Subcutaneous abdominal adipose tissue (tissue), 5 donors: ENCODE data around the gene PPIF.
"Not testable (repeated sequence)": the region's sequence is repeated elsewhere in the genome, so short reads cannot be mapped to it uniquely, and the experiment has no call there.

ENCODE experiments used
- H3K27ac ChIP-seq: one replicate; pipeline ENCODE4 v1.7.0; 2013; ENCODE audit warnings: low read depth, mild to moderate bottlenecking, inconsistent platforms, low read length, moderate library complexity
- H3K27me3 ChIP-seq, 5 donors: one replicate each; pipeline ENCODE4 v1.7.0; 2013; ENCODE audit warnings: low read length in 5 of 5, inconsistent platforms in 1 of 5; ENCODE audit not compliant: control insufficient read depth in 5 of 5, insufficient read depth in 4 of 5
- H3K36me3 ChIP-seq, 5 donors: one replicate each; pipeline ENCODE4 v1.7.0; 2013; ENCODE audit warnings: low read length in 5 of 5; ENCODE audit not compliant: control insufficient read depth in 5 of 5, insufficient read depth in 5 of 5
- H3K4me1 ChIP-seq, 5 donors: one replicate each; pipeline ENCODE4 v1.7.0; 2013; ENCODE audit warnings: low read length in 5 of 5, mild to moderate bottlenecking in 3 of 5, moderate library complexity in 1 of 5; ENCODE audit not compliant: control insufficient read depth in 5 of 5, insufficient read depth in 5 of 5
- H3K4me3 ChIP-seq, 5 donors: one replicate each; pipeline ENCODE4 v1.7.0; 2013; ENCODE audit warnings: low read length in 5 of 5, low read depth in 1 of 5
- H3K9ac ChIP-seq, 5 donors: one replicate each; pipeline ENCODE4 v1.7.0; 2013; ENCODE audit warnings: low read length in 5 of 5, mild to moderate bottlenecking in 4 of 5, moderate library complexity in 3 of 5
- H3K9me3 ChIP-seq, 5 donors: one replicate each; pipeline ENCODE4 v1.7.0; 2013; ENCODE audit warnings: low read length in 5 of 5; ENCODE audit not compliant: control insufficient read depth in 5 of 5
- donor health status: healthy.
- donor health status: healthy.
- donor health status: healthy.
- donor health status: healthy.
- donor health status: healthy.

The PPIF gene

GRCh38 chr10:79331226-79331625 lies 16.0 kb upstream of the PPIF start:
- no peak overlapping the region for H3K9ac ChIP-seq
- H3K9me3 ChIP-seq = peaks cover 0 to 2% (median 0%) of the 10 kb centered on the region in 5 donors
- no peak overlapping the region for H3K4me3 ChIP-seq
- no peaks in the 10 kb centered on the region for H3K36me3 ChIP-seq
- H3K4me1 ChIP-seq = peaks cover 3 to 7% (median 4%) of the 10 kb centered on the region in 5 donors
- no peak overlapping the region for H3K27ac ChIP-seq
- peaks cover 0 to 3% (median 0%) of the 10 kb centered on the region in 5 donors for H3K27me3 ChIP-seq

- Histone ChIP-seq H3K27ac (no peak overlapping the region), H3K9ac (no peak overlapping the region), H3K9me3 (peaks cover 0 to 2% (median 0%) of the 10 kb centered on the region in 5 donors), H3K27me3 (peaks cover 0 to 3% (median 0%) of the 10 kb centered on the region in 5 donors), H3K36me3 (no peaks in the 10 kb centered on the region), H3K4me1 (peaks cover 3 to 7% (median 4%) of the 10 kb centered on the region in 5 donors), H3K4me3 (no peak overlapping the region)
Measured at GRCh38 chr10:79331709-79332108, 15.6 kb upstream of the PPIF start.

GRCh38 chr10:79332610-79333315 lies 14.5 kb upstream of the PPIF start:
- not testable (repeated sequence) for H3K36me3 ChIP-seq, H3K4me3 ChIP-seq, H3K27me3 ChIP-seq, H3K9ac ChIP-seq, H3K4me1 ChIP-seq, H3K9me3 ChIP-seq, H3K27ac ChIP-seq

- Histone ChIP-seq H3K4me3 (no peak overlapping the region), H3K9me3 (peaks cover 0 to 5% (median 0%) of the 10 kb centered on the region in 5 donors), H3K27ac (no peak overlapping the region), H3K9ac (no peak overlapping the region), H3K36me3 (no peaks in the 10 kb centered on the region), H3K4me1 (peaks cover 3 to 7% (median 4%) of the 10 kb centered on the region in 5 donors), H3K27me3 (peaks cover 0 to 3% (median 0%) of the 10 kb centered on the region in 5 donors)
Measured at GRCh38 chr10:79333513-79333912, 13.8 kb upstream of the PPIF start.

- no peak overlapping the region for H3K4me3 ChIP-seq
- peaks cover 0 to 5% (median 0%) of the 10 kb centered on the region in 5 donors for H3K9me3 ChIP-seq
- H3K27ac ChIP-seq = no peak overlapping the region
Measured at GRCh38 chr10:79334573-79334972, 12.7 kb upstream of the PPIF start.

GRCh38 chr10:79335094-79335469 lies 12.2 kb upstream of the PPIF start:
- Histone ChIP-seq H3K27ac (no peak overlapping the region), H3K9ac (no peak overlapping the region), H3K27me3 (peaks cover 0 to 3% (median 0%) of the 10 kb centered on the region in 5 donors)

More at GRCh38 chr10:79334573-79334972, 12.7 kb upstream of the PPIF start:
- H3K4me1 ChIP-seq = peaks cover 3 to 7% (median 4%) of the 10 kb centered on the region in 5 donors
- H3K27me3 ChIP-seq = peaks cover 0 to 3% (median 0%) of the 10 kb centered on the region in 5 donors
- H3K36me3 ChIP-seq = no peaks in the 10 kb centered on the region
- no peak overlapping the region for H3K9ac ChIP-seq

GRCh38 chr10:79335470-79336235 lies 11.6 kb upstream of the PPIF start:
- Histone ChIP-seq H3K27ac (no peak overlapping the region), H3K4me3 (no peak overlapping the region), H3K4me1 (peaks cover 3 to 7% (median 5%) of the 10 kb centered on the region in 5 donors), H3K9me3 (peaks cover 0 to 5% (median 0%) of the 10 kb centered on the region in 5 donors), H3K9ac (no peak overlapping the region), H3K27me3 (peaks cover 0 to 3% (median 0%) of the 10 kb centered on the region in 5 donors), H3K36me3 (no peaks in the 10 kb centered on the region)

More at GRCh38 chr10:79335094-79335469, 12.2 kb upstream of the PPIF start:
- Histone ChIP-seq H3K4me3 (no peak overlapping the region), H3K9me3 (peaks cover 0 to 5% (median 0%) of the 10 kb centered on the region in 5 donors), H3K36me3 (no peaks in the 10 kb centered on the region), H3K4me1 (peaks cover 3 to 7% (median 4%) of the 10 kb centered on the region in 5 donors)

- Histone ChIP-seq H3K9ac (no peak overlapping the region), H3K4me1 (peaks cover 2 to 7% (median 4%) of the 10 kb centered on the region in 5 donors), H3K36me3 (no peaks in the 10 kb centered on the region), H3K27me3 (peaks cover 0 to 3% (median 0%) of the 10 kb centered on the region in 5 donors), H3K9me3 (peaks cover 0 to 5% (median 0%) of the 10 kb centered on the region in 5 donors), H3K4me3 (no peak overlapping the region), H3K27ac (no peak overlapping the region)
Measured at GRCh38 chr10:79336276-79336675, 11.0 kb upstream of the PPIF start.

- Histone ChIP-seq H3K4me1 (peaks cover 0 to 7% (median 2%) of the 10 kb centered on the region in 5 donors), H3K4me3 (no peak overlapping the region), H3K36me3 (no peaks in the 10 kb centered on the region), H3K9ac (no peak overlapping the region), H3K27ac (no peak overlapping the region), H3K27me3 (peaks cover 0 to under 1% (median 0%) of the 10 kb centered on the region in 5 donors), H3K9me3 (peaks cover 0 to 5% (median 0%) of the 10 kb centered on the region in 5 donors)
Measured at GRCh38 chr10:79336739-79337138, 10.5 kb upstream of the PPIF start.
